GM12878 (cell line): ENCODE results near the gene RNF7. TPM values are rescaled to one million over a fixed set of nuclear protein-coding genes. Genes with fewer than 3 reads are reported as not detected.

ENCODE experiments used
- ATAC-seq: fragments of 200-7000 bp; cut with Tn5 transposase; 3 replicates; pipeline ENCODE4 v1.9.1; 2020; ENCODE audit warnings: mild to moderate bottlenecking, moderate library complexity
- BruUV-seq: library from RNA; stranded (reverse); fragments of 400-500 nt; replicated peaks from 2 replicates; lab custom pipeline; 2021; lab: Mats Ljungman, UMichigan
- CTCF ChIA-PET: fragments of 300-600 bp; sonication (Branson Sonifier 250); formaldehyde crosslinking; extraction: SDS; loops from one replicate; lab custom pipeline; 2021; ENCODE audit warnings: inconsistent platforms; lab: Yijun Ruan, JAX
- POLR2A ChIA-PET: fragments of 350-600 bp; formaldehyde crosslinking; extraction: SDS; loops from one replicate; lab custom pipeline; 2021; ENCODE audit warnings: inconsistent platforms; lab: Charles Lee
- RAD21 ChIA-PET: fragments of 300-600 bp; sonication (Branson Sonifier 250); formaldehyde crosslinking; loops from one replicate; lab custom pipeline; 2023; ENCODE audit warnings: antibody characterized with exemption; ENCODE audit not compliant: unreplicated experiment; lab: Charles Lee
- SMC1A ChIA-PET: fragments of 300-600 bp; sonication (Branson Sonifier 250); formaldehyde crosslinking; loops from one replicate; lab custom pipeline; 2023; ENCODE audit not compliant: unreplicated experiment, uncharacterized antibody; lab: Charles Lee
- DNase-seq: peaks from one replicate; pipeline ENCODE4 v3.0.0-alpha.2; 2011; ENCODE audit warnings: low read depth, low spot score
- FAIRE-seq: peaks from 3 replicates; lab custom pipeline; 2011; peaks lifted over from hg19 to GRCh38; lab: Jason Lieb, UNC
- H2AFZ ChIP-seq: 2 replicates; pipeline ENCODE4 v1.6.0; 2011; ENCODE audit warnings: low read depth, low read length, control low read depth; ENCODE audit not compliant: control insufficient read depth
- H3K27ac ChIP-seq: 2 replicates; pipeline ENCODE4 v1.5.1; 2011; ENCODE audit warnings: control low read depth; ENCODE audit not compliant: control insufficient read depth, insufficient read depth
- H3K27me3 ChIP-seq, 2 experiments: replicated peaks in 1 of 2; 2 replicates each; pipeline versions ENCODE4 v1.6.0 to v1.6.1; 2011; ENCODE audit warnings: low read length in 1 of 2; ENCODE audit not compliant: control insufficient read depth in 2 of 2, insufficient read depth in 2 of 2
- H3K36me3 ChIP-seq, 2 experiments: 2 replicates each; pipeline ENCODE4 v1.5.1; 2011; ENCODE audit warnings: low read length in 1 of 2; ENCODE audit not compliant: control insufficient read depth in 2 of 2, insufficient read depth in 2 of 2
- H3K4me1 ChIP-seq: 2 replicates; pipeline ENCODE4 v1.6.1; 2011; ENCODE audit warnings: mild to moderate bottlenecking, low read length, moderate library complexity, mixed read lengths; ENCODE audit not compliant: control insufficient read depth, insufficient read depth
- H3K4me2 ChIP-seq: 2 replicates; pipeline ENCODE4 v1.6.0; 2011; ENCODE audit warnings: control low read depth; ENCODE audit not compliant: control insufficient read depth, insufficient read depth
- H3K4me3 ChIP-seq: fragments of 200-600 bp; sonication (generic); 2 replicates; pipeline ENCODE4 v1.5.1; 2016
- H3K79me2 ChIP-seq: 2 replicates; pipeline ENCODE4 v1.6.0; 2011; ENCODE audit warnings: low read length; ENCODE audit not compliant: control insufficient read depth, insufficient read depth
- H3K9ac ChIP-seq: 2 replicates; pipeline ENCODE4 v1.8.0; 2011; ENCODE audit warnings: low read length, control low read depth, mixed read lengths; ENCODE audit not compliant: control insufficient read depth, insufficient read depth
- H3K9me3 ChIP-seq: replicated peaks from 3 replicates; pipeline ENCODE4 v1.5.1; 2011; ENCODE audit warnings: mild to moderate bottlenecking, low read length; ENCODE audit not compliant: control insufficient read depth, insufficient read depth
- H4K20me1 ChIP-seq: 2 replicates; pipeline ENCODE4 v1.6.0; 2011; ENCODE audit not compliant: control insufficient read depth, insufficient read depth
- CHD1 ChIP-seq: IDR thresholded peaks from 2 replicates; pipeline ENCODE4 v1.6.1; 2012; ENCODE audit warnings: low read depth, low read length, improper control_type of control experiment
- EZH2 ChIP-seq: IDR thresholded peaks from 2 replicates; pipeline ENCODE4 v1.6.1; 2012; ENCODE audit warnings: low read depth, mild to moderate bottlenecking, control low read depth, inconsistent platforms, low read length, borderline replicate concordance; ENCODE audit not compliant: control insufficient read depth
- NFIC ChIP-seq: IDR thresholded peaks from 2 replicates; pipeline ENCODE4 v1.6.1; 2012; ENCODE audit warnings: low read depth, mild to moderate bottlenecking, inconsistent platforms, low read length, moderate library complexity
- NFYA ChIP-seq: IDR thresholded peaks from 2 replicates; pipeline ENCODE4 v1.6.1; 2011; ENCODE audit warnings: low read depth, mild to moderate bottlenecking, low read length, improper control_type of control experiment, borderline replicate concordance
- NFYB ChIP-seq: IDR thresholded peaks from 2 replicates; pipeline ENCODE4 v1.6.1; 2011; ENCODE audit warnings: low read depth, mild to moderate bottlenecking, low read length, improper control_type of control experiment, moderate library complexity; ENCODE audit not compliant: insufficient read depth
- RAD51 ChIP-seq: fragments of 450-650 bp; IDR thresholded peaks from 2 replicates; pipeline ENCODE4 v1.6.1; 2016; ENCODE audit warnings: moderate library complexity, mild to moderate bottlenecking, inconsistent platforms
- RELB ChIP-seq: fragments of 450-650 bp; IDR thresholded peaks from 2 replicates; pipeline ENCODE4 v1.6.1; 2017; ENCODE audit warnings: low read depth, mild to moderate bottlenecking, moderate library complexity
- SIN3A ChIP-seq: IDR thresholded peaks from 2 replicates; pipeline ENCODE4 v1.6.1; 2012; ENCODE audit warnings: low read depth, low read length, improper control_type of control experiment
- SMAD5 ChIP-seq: IDR thresholded peaks from 2 replicates; pipeline ENCODE4 v1.6.1; 2016; ENCODE audit warnings: antibody characterized with exemption, low read depth
- SPI1 ChIP-seq: IDR thresholded peaks from 2 replicates; pipeline ENCODE4 v1.6.1; 2011; ENCODE audit warnings: low read depth, mild to moderate bottlenecking, low read length, moderate library complexity, borderline replicate concordance; ENCODE audit not compliant: insufficient read depth
- SUPT20H ChIP-seq: IDR thresholded peaks from 2 replicates; pipeline ENCODE4 v1.6.1; 2011; ENCODE audit warnings: low read depth, mild to moderate bottlenecking, low read length, moderate library complexity, borderline replicate concordance; ENCODE audit not compliant: control insufficient read depth
- SUZ12 ChIP-seq: fragments of 200-600 bp; sonication (generic); IDR thresholded peaks from one replicate; pipeline ENCODE4 v1.6.1; 2018; ENCODE audit warnings: antibody characterized with exemption, mild to moderate bottlenecking; ENCODE audit not compliant: unreplicated experiment
- WRNIP1 ChIP-seq: IDR thresholded peaks from 2 replicates; pipeline ENCODE4 v1.6.1; 2011; ENCODE audit warnings: low read depth, low read length, improper control_type of control experiment, borderline replicate concordance
- WGBS: methylation state at CpG from one replicate; pipeline ENCODE4 v1.1.6; 2016; ENCODE audit warnings: low lambda C conversion rate; ENCODE audit not compliant: insufficient replicate concordance, insufficient coverage; ENCODE audit errors: missing lambda C conversion rate; 5-methylcytosine and 5-hydroxymethylcytosine counted together
- in situ Hi-C: fragments of 300-500 bp; cut with MboI; formaldehyde crosslinking; loops from 9 replicates; pipeline ENCODE4 v1.14.3; 2018; ENCODE audit warnings: mixed read lengths
- intact Hi-C: fragments of 100-400 bp; cut with micrococcal nuclease; formaldehyde crosslinking; loops from one replicate; pipeline ENCODE4 v1.14.2; 2022; ENCODE audit not compliant: unreplicated experiment
- polyA plus RNA-seq, 11 experiments: library from polyadenylated mRNA; depleted of rRNA in 4 of 11; unstranded in 6 of 11; stranded (reverse) in 5 of 11; fragments of >200 nt; fragmentation: Nextera tagmentation in 4 of 11; fragmentation: Illumina TruSeq in 1 of 11; extraction: Ambion mirVana in 4 of 11; extraction: Trizol in 1 of 11; gene quantifications; 1 replicate in 1 of 11; 2 replicates in 10 of 11; pipeline versions ENCODE4 v1.2.1 to v1.2.3, GENCODE V29; 2011 to 2016; ENCODE audit warnings: inconsistent platforms in 2 of 11, missing spikeins in 2 of 11, low read depth in 1 of 11
- total RNA-seq, 4 experiments: library from RNA; depleted of rRNA in 3 of 4; stranded (reverse); fragments of >200 nt in 3 of 4; fragmentation: Illumina TruSeq in 1 of 4; extraction: Trizol in 1 of 4; gene quantifications; 2 replicates each; pipeline versions ENCODE4 v1.2.1 to v1.2.3, GENCODE V29; 2013 to 2021

RNF7 gene
- total and polyA plus RNA-seq, 10 of the 15 experiments (the other 5 are each of a cell fraction or from before 2014, with no cell fraction given): 36.0 to 146 (median 76.4) TPM

- Histone ChIP-seq H3K79me2 (no peaks in the 10 kb centered on the region), H3K9ac (no peak overlapping the region), H3K4me3 (no peak overlapping the region), H3K27me3 (no peaks in the 10 kb centered on the region; a peak in 1 of 4 replicates), H3K27ac (no peak overlapping the region), H2AFZ (no peak overlapping the region), H3K36me3 (no peaks in the 10 kb centered on the region), H3K4me2 (no peak overlapping the region), H3K9me3 (no peaks in the 10 kb centered on the region), H3K4me1 (no peaks in the 10 kb centered on the region), H4K20me1 (no peaks in the 10 kb centered on the region)
- no peak for ATAC-seq
- no peak for TF ChIP-seq RAD51
- no peak for TF ChIP-seq SPI1
- TF ChIP-seq RELB: no peak
- TF ChIP-seq NFYA: no peak
- no peak for TF ChIP-seq NFYB
- TF ChIP-seq WRNIP1: no peak
- no peak for TF ChIP-seq EZH2
- no peak for TF ChIP-seq SUZ12
- TF ChIP-seq SMAD5: no peak
- TF ChIP-seq SIN3A: no peak
- TF ChIP-seq NFIC: no peak
- TF ChIP-seq CHD1: no peak
- no peak for TF ChIP-seq SUPT20H
- DNase-seq: no peak
- in situ Hi-C loops (no loop called here), intact Hi-C loops (no loop called here)
- no TSS peak for BruUV-seq
- ChIA-PET CTCF (no interaction called here), RAD21 (no interaction called here), POLR2A (no interaction called here), SMC1A (no interaction called here)
- no peak for FAIRE-seq
- WGBS: 23% methylated on average over 1 of the region's 1 CpG
Observed at GRCh38 chr3:141764465-141764864, 26.4 kb downstream of the RNF7 start.
